ENCODE measurements around the gene ITLN1. TPM values are rescaled to one million over a fixed set of nuclear protein-coding genes. Genes with fewer than 3 reads are reported as not detected.
"Not testable (repeated sequence)": the region's sequence is repeated elsewhere in the genome, so short reads cannot be mapped to it uniquely, and the experiment has no call there.

ITLN1 gene
- not detected for polyA plus RNA-seq (2013, experiment 1 of 2)
- not detected for polyA plus RNA-seq (2013, experiment 2 of 2)

GRCh38 chr1:160885042-160885441, at the start of gene ITLN1:
Gene ITLN1 (minus strand): TSS chr1:160885180. CDS start chr1:160884877, 303 bp downstream.
- Histone ChIP-seq H3K4me2 (ENCODE audit: insufficient read depth, low read length, poor library complexity, severe bottlenecking) (no peak within 1 kb of the TSS), H3K4me1 (ENCODE audit: control insufficient read depth in 2 of 2, insufficient read depth in 1 of 2, low read depth in 1 of 2, low read length in 2 of 2) (no peaks in the 10 kb centered on the region), H3K18ac (ENCODE audit: low read length) (no peak within 1 kb of the TSS), H3K14ac (ENCODE audit: low read length) (no peak within 1 kb of the TSS), H3K9me3 (replicated peaks in 1 of 2; ENCODE audit: control insufficient read depth in 2 of 2, insufficient read depth in 1 of 2, low read depth in 1 of 2, low read length in 2 of 2) (no peaks in the 10 kb centered on the region), H3K27me3 (ENCODE audit: control insufficient read depth in 3 of 3, insufficient read depth in 3 of 3, low read depth in 1 of 3, low read length in 3 of 3) (no peaks in the 10 kb centered on the region), H3K79me1 (ENCODE audit: low read depth, low read length) (no peaks in the 10 kb centered on the region), H4K91ac (ENCODE audit: low read depth, low read length, poor library complexity) (no peak within 1 kb of the TSS), H3K4ac (ENCODE audit: low read length) (no peak within 1 kb of the TSS), H2BK15ac (ENCODE audit: low read length) (no peak within 1 kb of the TSS), H4K8ac (ENCODE audit: low read depth, low read length) (no peak within 1 kb of the TSS), H2BK5ac (ENCODE audit: low read length) (no peak within 1 kb of the TSS), H3K27ac (replicated peaks; ENCODE audit: low read length) (no peak within 1 kb of the TSS), H3K23ac (ENCODE audit: low read depth, low read length, poor library complexity) (no peak within 1 kb of the TSS), H2AFZ (ENCODE audit: low read length) (no peak within 1 kb of the TSS), H2AK5ac (ENCODE audit: low read depth, low read length) (no peak within 1 kb of the TSS), H3K9ac (ENCODE audit: low read depth, low read length, poor library complexity) (no peak within 1 kb of the TSS), H2BK120ac (ENCODE audit: low read depth, low read length) (no peak within 1 kb of the TSS), H2BK12ac (ENCODE audit: low read length) (no peak within 1 kb of the TSS), H3K4me3 (ENCODE audit: low read length in 2 of 2) (no peak within 1 kb of the TSS), H3K36me3 (replicated peaks in 1 of 2; ENCODE audit: control insufficient read depth in 2 of 2, insufficient read depth in 2 of 2, low read length in 2 of 2) (no peaks in the 10 kb centered on the region)
- DNase-seq (ENCODE audit: low spot score): no peak
- WGBS, 2 donors (ENCODE audit: extremely low coverage in 2 of 2, insufficient read length in 2 of 2, insufficient replicate concordance in 1 of 2): no CpG with 5 or more reads among the region's 5 CpGs

GRCh38 chr1:160933305-160933704, 48.3 kb upstream of the ITLN1 start:
- not testable (repeated sequence) for H3K27ac ChIP-seq (replicated peaks; ENCODE audit: low read length); H2AFZ ChIP-seq (ENCODE audit: low read length); H3K36me3 ChIP-seq (replicated peaks in 1 of 2; ENCODE audit: control insufficient read depth in 2 of 2, insufficient read depth in 2 of 2, low read length in 2 of 2); H4K91ac ChIP-seq (ENCODE audit: low read depth, low read length, poor library complexity); H3K4me3 ChIP-seq (ENCODE audit: low read length in 2 of 2); H2AK5ac ChIP-seq (ENCODE audit: low read depth, low read length); H3K4ac ChIP-seq (ENCODE audit: low read length); H2BK15ac ChIP-seq (ENCODE audit: low read length); H3K9ac ChIP-seq (ENCODE audit: low read depth, low read length, poor library complexity); H3K18ac ChIP-seq (ENCODE audit: low read length); H3K27me3 ChIP-seq (ENCODE audit: control insufficient read depth in 3 of 3, insufficient read depth in 3 of 3, low read depth in 1 of 3, low read length in 3 of 3); H4K8ac ChIP-seq (ENCODE audit: low read depth, low read length); H3K79me1 ChIP-seq (ENCODE audit: low read depth, low read length); H3K23ac ChIP-seq (ENCODE audit: low read depth, low read length, poor library complexity); H3K4me1 ChIP-seq (ENCODE audit: control insufficient read depth in 2 of 2, insufficient read depth in 1 of 2, low read depth in 1 of 2, low read length in 2 of 2); H2BK120ac ChIP-seq (ENCODE audit: low read depth, low read length); H3K4me2 ChIP-seq (ENCODE audit: insufficient read depth, low read length, poor library complexity, severe bottlenecking); H2BK12ac ChIP-seq (ENCODE audit: low read length); H2BK5ac ChIP-seq (ENCODE audit: low read length); DNase-seq (ENCODE audit: low spot score); H3K9me3 ChIP-seq (replicated peaks in 1 of 2; ENCODE audit: control insufficient read depth in 2 of 2, insufficient read depth in 1 of 2, low read depth in 1 of 2, low read length in 2 of 2); H3K14ac ChIP-seq (ENCODE audit: low read length)
- no CpG with 5 or more reads among the region's 31 CpGs for WGBS, 2 donors (ENCODE audit: extremely low coverage in 2 of 2, insufficient read length in 2 of 2, insufficient replicate concordance in 1 of 2)

GRCh38 chr1:160925652-160926244, 40.8 kb upstream of the ITLN1 start:
- no peak overlapping the region for H4K91ac ChIP-seq (ENCODE audit: low read depth, low read length, poor library complexity)
- H3K4me3 ChIP-seq (ENCODE audit: low read length in 2 of 2): no peak overlapping the region
- H3K27ac ChIP-seq (replicated peaks; ENCODE audit: low read length): no peak overlapping the region
- no peak overlapping the region for H2BK12ac ChIP-seq (ENCODE audit: low read length)
- no peak overlapping the region for H2AFZ ChIP-seq (ENCODE audit: low read length)
- H2AK5ac ChIP-seq (ENCODE audit: low read depth, low read length): no peak overlapping the region
- H3K4me1 ChIP-seq (ENCODE audit: control insufficient read depth in 2 of 2, insufficient read depth in 1 of 2, low read depth in 1 of 2, low read length in 2 of 2): no peaks in the 10 kb centered on the region
- H2BK15ac ChIP-seq (ENCODE audit: low read length): no peak overlapping the region
- H2BK120ac ChIP-seq (ENCODE audit: low read depth, low read length): no peak overlapping the region
- H3K4me2 ChIP-seq (ENCODE audit: insufficient read depth, low read length, poor library complexity, severe bottlenecking): no peak overlapping the region
- no peak overlapping the region for H4K8ac ChIP-seq (ENCODE audit: low read depth, low read length)
- H3K9me3 ChIP-seq (replicated peaks in 1 of 2; ENCODE audit: control insufficient read depth in 2 of 2, insufficient read depth in 1 of 2, low read depth in 1 of 2, low read length in 2 of 2): no peaks in the 10 kb centered on the region
- H3K36me3 ChIP-seq (replicated peaks in 1 of 2; ENCODE audit: control insufficient read depth in 2 of 2, insufficient read depth in 2 of 2, low read length in 2 of 2): no peaks in the 10 kb centered on the region
- no peak overlapping the region for H3K4ac ChIP-seq (ENCODE audit: low read length)
- no peak overlapping the region for H2BK5ac ChIP-seq (ENCODE audit: low read length)
- no peak overlapping the region for H3K18ac ChIP-seq (ENCODE audit: low read length)
- no CpG with 5 or more reads among the region's 5 CpGs for WGBS, 2 donors (ENCODE audit: extremely low coverage in 2 of 2, insufficient read length in 2 of 2, insufficient replicate concordance in 1 of 2)
- no peaks in the 10 kb centered on the region for H3K79me1 ChIP-seq (ENCODE audit: low read depth, low read length)
- H3K9ac ChIP-seq (ENCODE audit: low read depth, low read length, poor library complexity): no peak overlapping the region
- H3K27me3 ChIP-seq (ENCODE audit: control insufficient read depth in 3 of 3, insufficient read depth in 3 of 3, low read depth in 1 of 3, low read length in 3 of 3): no peaks in the 10 kb centered on the region
- no peak overlapping the region for H3K23ac ChIP-seq (ENCODE audit: low read depth, low read length, poor library complexity)
- no peak overlapping the region for H3K14ac ChIP-seq (ENCODE audit: low read length)
- DNase-seq (ENCODE audit: low spot score): no peak

GRCh38 chr1:160924791-160925651, 40.0 kb upstream of the ITLN1 start:
- Histone ChIP-seq H2BK120ac (ENCODE audit: low read depth, low read length) (no peak overlapping the region), H3K4me1 (ENCODE audit: control insufficient read depth in 2 of 2, insufficient read depth in 1 of 2, low read depth in 1 of 2, low read length in 2 of 2) (no peaks in the 10 kb centered on the region), H2BK5ac (ENCODE audit: low read length) (no peak overlapping the region), H3K14ac (ENCODE audit: low read length) (no peak overlapping the region), H3K27me3 (ENCODE audit: control insufficient read depth in 3 of 3, insufficient read depth in 3 of 3, low read depth in 1 of 3, low read length in 3 of 3) (no peaks in the 10 kb centered on the region), H4K91ac (ENCODE audit: low read depth, low read length, poor library complexity) (no peak overlapping the region), H2BK12ac (ENCODE audit: low read length) (no peak overlapping the region), H3K36me3 (replicated peaks in 1 of 2; ENCODE audit: control insufficient read depth in 2 of 2, insufficient read depth in 2 of 2, low read length in 2 of 2) (no peaks in the 10 kb centered on the region), H3K4ac (ENCODE audit: low read length) (no peak overlapping the region), H2BK15ac (ENCODE audit: low read length) (no peak overlapping the region), H3K9ac (ENCODE audit: low read depth, low read length, poor library complexity) (no peak overlapping the region), H3K9me3 (replicated peaks in 1 of 2; ENCODE audit: control insufficient read depth in 2 of 2, insufficient read depth in 1 of 2, low read depth in 1 of 2, low read length in 2 of 2) (no peaks in the 10 kb centered on the region), H2AK5ac (ENCODE audit: low read depth, low read length) (no peak overlapping the region), H3K4me2 (ENCODE audit: insufficient read depth, low read length, poor library complexity, severe bottlenecking) (no peak overlapping the region), H4K8ac (ENCODE audit: low read depth, low read length) (no peak overlapping the region), H3K79me1 (ENCODE audit: low read depth, low read length) (no peaks in the 10 kb centered on the region), H3K4me3 (ENCODE audit: low read length in 2 of 2) (no peak overlapping the region), H3K18ac (ENCODE audit: low read length) (no peak overlapping the region), H3K23ac (ENCODE audit: low read depth, low read length, poor library complexity) (no peak overlapping the region), H2AFZ (ENCODE audit: low read length) (no peak overlapping the region), H3K27ac (replicated peaks; ENCODE audit: low read length) (no peak overlapping the region)
- DNase-seq (ENCODE audit: low spot score): no peak
- WGBS, 2 donors (ENCODE audit: extremely low coverage in 2 of 2, insufficient read length in 2 of 2, insufficient replicate concordance in 1 of 2): no CpG with 5 or more reads among the region's 7 CpGs
